ENCODE measurements around the gene ARG1.
"Not testable (repeated sequence)": the region's sequence is repeated elsewhere in the genome, so short reads cannot be mapped to it uniquely, and the experiment has no call there.

Gene ARG1

DNA sequence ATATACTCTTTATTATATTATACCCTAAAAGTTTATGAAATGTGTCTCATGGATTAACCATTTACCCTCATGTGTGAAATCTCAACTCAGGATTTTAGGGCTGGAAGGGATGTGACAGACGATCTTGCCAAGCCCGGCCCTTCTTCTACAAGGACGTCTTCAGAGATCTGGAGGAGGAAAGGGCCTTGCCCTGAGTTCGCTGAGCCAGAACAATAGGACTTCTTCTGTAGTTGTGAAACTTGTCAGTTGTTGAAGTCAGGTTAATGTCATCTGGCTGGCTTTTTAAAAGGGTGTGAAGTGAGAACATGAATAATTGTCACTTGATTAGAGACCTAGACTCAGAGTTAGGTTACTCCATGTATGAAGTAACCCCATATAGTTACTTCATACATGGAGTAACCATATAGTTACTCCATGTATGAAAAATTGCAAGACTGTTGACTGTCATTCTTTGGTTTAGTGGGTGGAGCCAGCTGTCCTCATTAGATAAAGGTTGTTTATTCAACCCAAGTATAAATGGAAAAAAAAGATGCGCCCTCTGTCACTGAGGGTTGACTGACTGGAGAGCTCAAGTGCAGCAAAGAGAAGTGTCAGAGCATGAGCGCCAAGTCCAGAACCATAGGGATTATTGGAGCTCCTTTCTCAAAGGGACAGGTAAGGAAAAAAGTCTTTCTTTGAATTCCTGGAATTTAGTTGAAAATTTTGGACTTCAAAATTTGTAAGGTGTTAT lies at the start of gene ARG1:
Gene ARG1, plus strand, starts transcription at position 541 of the 730 bp plus-strand sequence. Its CDS starts 57 bp downstream, at position 598.
- FAIRE-seq = no peak

DNA sequence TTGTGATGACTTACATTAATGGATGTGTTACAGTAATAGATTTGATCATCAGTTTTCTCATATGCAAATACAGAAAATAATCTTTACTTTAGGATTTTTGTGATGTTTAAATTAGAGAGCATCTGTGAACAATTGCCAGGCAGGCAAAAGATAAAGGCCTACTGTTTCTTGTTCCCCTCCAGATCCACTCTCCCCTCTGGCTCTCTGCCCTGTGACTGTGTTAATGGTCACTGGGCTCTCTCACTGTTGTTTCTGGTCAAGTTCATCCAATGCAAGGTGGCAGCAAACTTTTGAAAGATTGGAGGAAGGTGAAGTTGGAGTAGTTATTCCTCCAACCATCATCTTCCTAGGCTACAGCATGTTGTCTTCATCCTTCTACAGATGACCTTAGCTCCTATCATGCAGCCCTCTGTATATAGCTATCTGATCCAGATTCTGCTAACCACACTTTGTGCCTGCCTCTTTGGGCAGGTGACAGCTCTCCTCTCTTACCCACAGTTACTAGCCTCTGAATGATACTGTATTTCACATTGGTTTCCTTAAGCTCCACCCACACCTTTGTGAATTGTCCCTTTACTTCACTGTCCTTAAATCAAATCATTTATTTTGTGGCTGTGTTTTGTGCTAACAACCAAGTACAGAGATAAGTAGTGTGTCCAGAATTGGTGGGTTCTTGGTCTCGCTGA lies 48.9 kb upstream of the ARG1 start:
- no peak for FAIRE-seq

DNA sequence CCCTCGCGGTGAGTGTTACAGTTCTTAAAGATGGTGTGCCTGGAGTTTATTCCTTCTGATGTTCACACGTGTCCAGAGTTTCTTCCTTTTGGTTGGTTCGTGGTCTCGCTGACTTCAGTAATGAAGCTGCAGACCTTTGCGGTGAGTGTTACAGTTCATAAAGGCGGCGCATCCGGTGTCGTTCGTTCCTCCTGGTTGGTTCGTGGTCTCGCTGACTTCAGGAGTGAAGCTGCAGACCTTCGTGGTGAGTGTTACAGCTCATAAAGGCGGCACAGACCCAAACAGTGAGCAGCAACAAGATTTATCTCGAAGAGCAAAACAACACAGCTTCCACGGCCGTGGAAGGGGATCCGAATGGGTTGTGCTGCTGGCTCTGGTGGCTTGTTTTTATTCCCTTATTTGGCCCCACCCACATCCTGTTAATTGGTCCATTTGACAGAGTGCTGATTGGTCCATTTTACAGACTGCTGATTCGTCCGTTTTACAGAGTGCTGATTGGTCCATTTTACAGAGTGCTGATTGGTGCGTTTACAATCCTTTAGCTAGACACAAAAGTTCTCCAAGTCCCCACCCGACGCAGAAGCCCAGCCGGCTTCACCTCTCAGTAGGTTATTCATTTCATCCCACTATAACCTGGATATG lies 48.2 kb upstream of the ARG1 start:
- FAIRE-seq = no peak

DNA sequence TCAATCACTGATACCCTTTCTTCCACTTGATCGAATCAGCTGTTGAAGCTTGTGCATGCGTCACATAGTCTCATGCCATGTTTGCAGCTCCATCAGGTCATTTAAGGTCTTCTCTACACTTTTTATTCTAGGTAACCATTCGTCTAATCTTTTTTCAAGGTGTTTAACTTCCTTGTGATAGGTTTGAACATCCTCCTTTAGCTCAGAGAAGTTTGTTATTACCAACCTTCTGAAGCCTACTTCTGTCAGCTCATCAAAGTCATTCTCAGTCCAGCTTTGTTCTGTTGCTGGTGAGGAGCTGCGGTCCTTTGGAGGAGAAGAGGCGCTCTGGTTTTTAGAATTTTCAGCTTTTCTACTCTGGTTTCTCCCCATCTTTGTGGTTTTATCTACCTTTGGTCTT lies 42.1 kb upstream of the ARG1 start:
- FAIRE-seq = not testable (repeated sequence)

DNA sequence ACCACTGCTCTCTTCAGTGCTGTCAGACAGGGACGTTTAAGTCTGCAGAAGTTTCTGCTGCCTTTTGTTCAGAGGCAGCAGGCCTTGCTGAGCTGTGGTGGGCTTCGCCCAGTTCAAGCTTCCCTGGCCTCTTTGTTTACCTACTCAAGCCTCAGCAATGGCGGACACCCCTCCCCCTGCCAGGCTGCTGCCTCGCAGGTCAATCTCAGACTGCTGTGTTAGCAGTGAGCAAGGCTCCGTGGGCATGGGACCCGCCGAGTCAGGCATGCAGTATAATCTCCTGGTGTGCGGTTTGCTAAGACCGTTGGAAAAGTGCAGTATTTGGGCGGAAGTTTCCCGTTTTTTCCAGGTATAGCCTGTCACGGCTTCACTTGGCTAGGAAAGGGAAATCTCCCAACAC lies 41.3 kb upstream of the ARG1 start:
- FAIRE-seq = not testable (repeated sequence)

DNA sequence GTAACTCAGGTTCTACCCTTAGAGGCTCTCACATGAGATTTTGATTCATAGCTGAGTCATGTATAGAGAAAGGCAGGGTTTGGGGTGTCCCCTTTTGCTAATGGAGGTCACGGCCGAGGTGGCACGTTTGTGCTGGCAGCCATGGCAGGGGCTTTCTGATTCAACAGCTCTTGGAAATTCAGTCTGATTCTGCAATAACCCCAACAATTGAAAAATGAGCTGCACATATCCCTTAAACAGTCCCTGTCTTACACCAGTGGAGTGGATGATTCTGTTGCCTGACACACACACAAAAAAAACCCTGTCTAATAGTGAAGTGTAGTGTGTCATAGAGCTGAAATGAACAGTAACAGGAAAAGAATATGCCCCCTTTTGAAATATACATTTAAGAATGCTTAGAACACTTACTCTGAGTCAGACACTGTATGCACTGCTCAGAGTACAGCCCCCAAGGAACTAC lies 40.4 kb upstream of the ARG1 start:
- no peak for FAIRE-seq

DNA sequence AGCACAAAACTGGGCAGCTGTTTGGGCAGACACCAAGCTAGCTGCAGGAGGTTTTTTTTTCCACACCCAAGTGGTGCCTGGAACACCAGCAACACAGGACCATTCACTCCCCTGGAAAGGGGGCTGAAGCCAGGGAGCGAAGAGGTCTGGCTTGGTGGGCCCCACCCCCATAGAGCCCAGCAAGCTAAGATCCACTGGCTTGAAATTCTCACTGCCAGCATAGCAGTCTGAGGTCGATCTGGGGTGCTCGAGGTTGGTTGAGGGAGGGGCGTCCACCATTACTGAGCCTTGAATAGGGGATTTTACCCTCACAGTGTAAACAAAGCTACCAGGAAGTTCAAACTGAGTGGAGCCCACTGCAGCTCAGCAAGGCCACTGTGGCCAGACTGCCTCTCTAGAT lies 34.4 kb upstream of the ARG1 start:
- FAIRE-seq = not testable (repeated sequence)

DNA sequence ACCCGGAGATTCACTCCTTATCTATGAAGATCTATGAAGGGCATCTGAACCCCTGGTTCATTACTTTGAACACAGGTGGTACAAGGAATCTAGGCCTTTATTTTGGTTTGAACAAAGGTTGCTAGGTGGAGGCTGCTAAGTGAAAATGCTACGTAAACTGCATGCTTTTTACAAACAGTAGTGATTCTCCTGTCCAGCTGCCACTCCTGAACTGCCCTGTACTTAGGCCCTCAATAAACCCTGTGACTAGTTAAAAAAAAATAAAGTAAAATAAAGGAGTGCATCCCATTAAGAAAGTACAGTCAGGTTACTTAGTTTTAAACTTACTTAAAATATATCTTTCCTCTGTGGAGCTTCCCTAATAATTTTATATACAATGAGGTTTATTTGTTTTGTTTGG lies 27.7 kb upstream of the ARG1 start:
- no peak for FAIRE-seq

DNA sequence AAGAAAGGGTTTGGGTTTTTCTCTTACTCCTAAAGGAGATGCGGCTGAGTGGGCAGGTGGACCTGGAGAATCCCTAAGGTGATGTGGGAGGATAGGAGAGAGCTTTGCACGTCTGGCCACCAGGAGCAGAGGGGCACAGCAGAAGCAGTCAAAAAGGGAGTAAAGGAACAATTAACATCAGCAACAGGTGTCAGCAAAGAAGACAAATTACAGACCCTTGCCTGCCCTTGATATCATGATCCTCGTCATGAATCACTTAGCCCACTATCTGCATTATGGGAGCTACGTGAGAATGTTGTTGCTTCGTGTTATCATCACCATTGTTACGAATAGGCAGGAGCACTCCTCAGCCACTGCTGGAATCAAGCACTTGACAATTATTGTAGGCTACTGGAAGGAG lies 25.5 kb upstream of the ARG1 start:
- FAIRE-seq = no peak

DNA sequence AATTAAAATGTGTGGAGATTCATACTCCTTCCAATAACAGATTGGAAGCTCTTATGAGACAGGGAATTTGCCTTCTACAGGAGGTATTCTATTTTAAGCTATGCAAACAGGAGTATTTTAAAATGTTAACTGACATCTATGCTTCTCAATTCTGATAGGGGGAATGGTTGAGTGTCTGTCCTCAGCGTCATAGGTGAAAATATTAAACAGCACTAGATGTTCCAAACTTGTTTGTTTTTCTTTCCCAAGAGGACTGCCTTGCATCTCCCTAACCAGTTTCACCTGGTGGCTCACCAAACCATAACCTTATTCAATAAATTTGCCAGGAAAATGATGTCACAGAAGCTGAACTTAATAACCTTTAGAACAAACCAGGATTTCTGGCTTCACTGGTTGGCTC lies 24.6 kb upstream of the ARG1 start:
- no peak for FAIRE-seq

DNA sequence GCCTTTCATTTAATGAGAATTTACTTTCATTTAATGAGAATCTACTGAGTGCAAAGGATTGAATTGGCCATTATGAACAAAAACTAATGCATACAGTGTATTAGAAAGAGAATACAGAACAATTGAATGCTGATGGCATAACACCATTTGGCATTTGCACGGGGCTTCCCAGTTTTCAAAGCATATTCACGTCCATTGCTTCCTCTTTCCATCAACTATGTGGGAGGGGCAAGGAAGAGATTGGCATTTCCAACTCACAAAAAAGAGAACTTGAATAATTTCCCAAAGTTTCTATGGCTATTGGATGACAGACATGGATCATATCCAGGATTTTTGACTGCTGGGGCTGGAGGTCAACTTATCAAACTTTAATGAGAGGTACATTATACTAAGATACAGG lies 23.2 kb upstream of the ARG1 start:
- FAIRE-seq = no peak

DNA sequence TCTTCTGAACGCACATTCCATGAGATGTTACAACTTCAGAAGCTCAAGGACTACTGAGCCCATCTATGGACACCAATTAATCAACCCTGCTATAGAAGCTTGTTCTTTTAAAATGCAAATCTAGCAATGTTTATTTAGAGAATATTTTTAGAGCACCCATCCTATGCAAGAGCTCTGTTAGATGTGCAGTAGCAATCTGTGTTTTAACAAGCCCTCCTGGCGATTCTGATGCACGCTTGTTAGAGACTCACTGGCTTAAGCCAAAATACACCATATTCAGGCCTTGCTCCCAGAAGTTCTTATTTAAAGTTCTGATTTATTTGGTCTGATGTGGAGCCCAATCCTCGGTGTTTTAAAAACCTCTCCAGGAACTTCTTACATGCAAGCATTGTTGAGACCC lies 21.1 kb upstream of the ARG1 start:
- FAIRE-seq = no peak

DNA sequence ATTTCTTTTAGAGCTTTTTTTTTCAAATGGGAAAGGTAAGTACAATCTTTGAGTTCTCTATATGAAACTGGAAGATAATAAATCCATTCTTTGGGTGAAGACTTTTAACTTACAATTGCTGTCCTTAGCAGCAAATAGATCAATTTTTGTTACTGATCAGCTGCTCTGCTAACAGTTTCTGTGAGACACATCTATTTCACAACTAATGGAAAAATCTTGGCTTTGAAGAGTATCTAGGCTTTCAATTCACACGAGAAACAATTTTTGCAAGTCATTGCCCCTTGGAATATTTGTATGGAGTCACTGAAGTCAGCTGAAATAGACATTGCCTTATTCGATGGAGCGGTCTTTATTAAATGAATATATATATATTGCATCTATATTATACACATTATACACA lies 20.5 kb upstream of the ARG1 start:
- no peak for FAIRE-seq

DNA sequence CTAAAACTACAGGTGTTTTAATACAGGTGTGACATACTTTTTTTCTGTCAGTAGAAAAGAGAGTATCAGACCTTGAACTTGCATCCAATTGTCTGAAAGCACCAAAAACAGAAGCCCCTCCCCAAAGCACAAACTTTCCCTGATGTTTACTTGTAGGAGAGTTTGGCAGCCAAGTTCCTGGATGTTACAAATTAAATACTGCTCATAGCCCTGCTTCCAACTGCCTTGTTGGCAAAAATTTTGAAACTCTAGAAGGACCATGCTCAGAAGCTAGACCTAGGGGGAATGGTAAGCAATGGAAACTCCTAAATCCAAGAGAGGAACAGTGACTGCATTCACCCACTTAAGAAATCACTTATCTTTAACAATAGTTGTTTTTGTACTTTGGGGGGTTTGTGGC lies 17.0 kb upstream of the ARG1 start:
- FAIRE-seq = no peak

DNA sequence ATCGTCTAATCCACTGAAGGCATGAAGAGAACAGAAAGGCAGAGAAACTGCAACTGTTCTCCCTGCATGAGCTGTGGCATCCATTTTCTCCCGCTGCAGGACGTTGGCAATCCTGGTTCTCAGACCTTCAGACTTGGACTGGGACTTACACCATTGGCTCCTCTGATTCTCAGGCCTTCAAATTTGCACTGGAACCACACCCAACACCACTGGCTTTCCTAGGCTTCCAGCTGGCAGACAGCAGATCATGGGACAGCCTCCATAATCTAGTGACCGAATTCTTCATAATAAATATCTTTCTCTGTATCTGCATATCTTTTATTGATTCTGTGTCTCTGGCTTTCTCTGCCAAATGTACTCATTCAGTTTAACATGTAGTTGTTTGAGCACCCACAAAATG lies 14.1 kb upstream of the ARG1 start:
- no peak for FAIRE-seq

DNA sequence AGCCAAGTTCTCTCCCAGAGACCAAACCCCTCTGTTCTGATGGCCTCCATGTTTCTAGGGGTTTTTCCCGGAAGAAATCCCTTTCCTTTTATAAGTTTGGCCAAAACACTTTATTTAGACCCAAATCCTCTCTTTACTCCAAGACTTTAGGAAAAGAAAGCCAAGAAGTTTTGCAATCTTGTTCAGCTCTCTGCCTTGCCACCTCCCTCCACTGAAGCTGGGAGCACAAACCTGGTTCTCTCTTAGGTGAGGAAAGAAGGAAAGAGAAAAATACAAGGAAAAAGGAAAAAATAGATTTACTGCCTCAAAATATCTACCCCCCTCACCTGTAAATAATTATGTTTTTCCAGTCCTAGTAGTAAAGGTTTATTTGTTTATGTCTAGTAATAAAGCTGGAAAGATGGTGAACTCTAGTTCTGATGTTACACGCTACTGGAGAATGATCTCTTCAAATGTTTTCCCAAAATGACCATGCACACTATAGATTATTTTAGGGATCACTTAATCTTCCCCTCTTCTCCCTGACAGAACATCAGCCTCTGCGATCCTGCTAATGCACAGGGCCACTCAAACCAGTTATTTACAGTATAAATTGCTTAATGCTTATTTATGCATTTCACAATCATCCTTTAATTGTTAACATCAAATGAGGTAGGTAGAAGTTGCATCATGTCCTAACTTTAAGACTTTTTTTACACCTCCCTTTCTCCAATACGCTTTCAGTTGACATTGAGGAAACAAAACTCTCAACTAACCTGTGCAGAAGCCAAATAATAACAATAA lies 10.9 kb upstream of the ARG1 start:
- no peak for FAIRE-seq

DNA sequence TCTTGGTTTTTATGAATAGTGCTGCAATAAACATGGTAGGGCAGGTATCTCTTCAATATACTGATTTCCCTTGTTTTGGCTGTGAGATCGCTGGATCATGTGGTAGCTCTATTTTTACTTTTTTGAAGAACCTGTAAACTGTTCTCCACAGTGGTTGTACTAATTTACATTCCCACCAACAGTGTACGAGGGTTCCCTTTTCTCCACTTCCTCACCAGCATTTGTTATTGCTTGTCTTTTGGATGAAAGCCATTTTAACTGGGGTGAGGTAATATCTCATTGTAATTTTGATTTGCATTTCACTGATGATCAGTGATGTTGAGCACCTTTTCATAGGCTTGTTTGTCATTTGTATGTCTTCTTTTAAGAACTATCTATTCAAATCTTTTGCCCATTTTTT lies 8.0 kb upstream of the ARG1 start:
- FAIRE-seq = no peak

DNA sequence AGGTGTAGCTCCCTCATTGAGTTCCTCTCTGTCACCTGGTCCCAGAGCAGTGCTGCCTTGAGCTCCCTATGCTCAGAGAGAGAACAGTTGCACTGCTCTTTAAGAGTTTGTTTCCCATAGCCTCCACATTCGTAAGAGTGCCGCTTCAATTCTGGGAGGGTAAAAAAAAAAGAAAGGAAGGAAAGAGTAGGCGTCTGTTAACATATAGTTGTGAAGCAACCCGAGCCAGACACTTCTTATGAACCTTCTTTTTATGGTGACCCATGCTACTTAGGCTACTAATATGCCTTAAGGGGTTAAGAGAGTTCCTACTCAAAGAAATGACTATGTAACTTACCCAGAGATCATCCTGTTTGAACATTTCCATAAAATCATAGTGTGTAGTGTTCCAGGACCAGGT lies 4.3 kb upstream of the ARG1 start:
- FAIRE-seq = no peak

DNA sequence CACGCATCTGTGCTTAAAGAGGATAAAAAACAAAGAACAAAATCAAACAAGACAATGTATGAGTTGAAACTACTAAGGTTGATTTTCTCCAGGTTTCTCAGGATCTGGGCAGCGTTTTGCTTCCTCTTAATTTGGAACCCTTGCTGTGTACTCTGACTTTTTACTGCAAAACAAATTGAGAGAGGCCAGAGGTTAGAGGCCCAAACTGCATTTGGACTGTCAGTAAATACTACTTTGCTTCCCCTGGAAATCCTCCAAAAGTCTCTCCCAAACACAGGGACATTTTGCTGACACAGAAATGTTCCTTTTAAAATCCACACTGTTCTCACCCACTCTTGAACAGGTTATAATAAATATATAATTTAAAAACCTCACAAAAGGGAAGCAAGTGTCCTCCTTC lies 1.1 kb downstream of the ARG1 start:
- no peak for FAIRE-seq

DNA sequence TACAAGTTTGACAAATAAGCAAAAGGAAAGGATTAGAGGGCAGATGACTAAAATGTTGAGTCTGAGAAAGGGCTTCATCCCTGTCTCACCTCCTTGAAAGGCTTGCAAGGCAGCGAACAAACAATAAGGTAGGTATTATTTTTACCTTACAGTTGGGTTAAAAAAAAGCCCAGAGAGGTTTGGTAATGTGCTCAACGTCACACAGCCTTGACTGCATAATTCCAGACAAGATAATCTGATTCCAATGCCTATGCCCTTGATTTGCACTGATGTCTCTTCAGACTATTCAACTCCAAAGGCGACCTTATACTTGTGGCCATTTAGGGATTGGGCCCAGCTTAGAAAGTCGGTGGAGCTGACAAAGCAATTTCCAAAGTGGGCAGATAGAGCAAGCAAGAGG lies 1.7 kb downstream of the ARG1 start:
- FAIRE-seq = no peak

DNA sequence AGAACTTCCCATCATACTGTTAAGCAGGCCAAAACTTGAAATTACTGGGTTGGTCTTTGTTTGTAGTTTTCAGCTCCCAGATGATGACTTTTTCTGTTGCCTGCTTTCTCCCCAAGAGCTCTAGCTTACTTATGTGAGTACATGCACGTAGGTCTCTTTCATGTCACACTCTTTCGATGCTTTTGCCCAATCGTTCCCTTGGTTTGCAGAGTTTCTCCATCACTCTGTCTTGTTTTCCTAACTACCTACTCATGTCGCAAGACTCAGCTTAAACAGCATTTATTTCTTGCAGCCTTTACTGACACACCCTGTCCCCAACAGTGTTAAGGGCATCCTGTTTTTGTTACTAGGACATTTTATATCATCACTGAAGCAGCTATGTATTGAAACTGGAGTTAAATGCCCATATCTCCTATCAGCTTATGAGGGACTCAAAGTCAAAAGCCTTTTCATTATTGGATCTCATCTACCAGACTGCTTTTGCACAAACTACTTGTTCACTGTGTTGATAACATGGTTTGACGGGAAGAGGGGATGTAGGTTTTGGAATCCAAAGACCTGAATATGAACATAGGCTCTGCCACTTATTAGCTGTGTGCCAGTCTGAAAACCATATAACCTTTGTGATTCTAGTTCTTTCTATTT lies 2.9 kb downstream of the ARG1 start:
- no peak for FAIRE-seq

DNA sequence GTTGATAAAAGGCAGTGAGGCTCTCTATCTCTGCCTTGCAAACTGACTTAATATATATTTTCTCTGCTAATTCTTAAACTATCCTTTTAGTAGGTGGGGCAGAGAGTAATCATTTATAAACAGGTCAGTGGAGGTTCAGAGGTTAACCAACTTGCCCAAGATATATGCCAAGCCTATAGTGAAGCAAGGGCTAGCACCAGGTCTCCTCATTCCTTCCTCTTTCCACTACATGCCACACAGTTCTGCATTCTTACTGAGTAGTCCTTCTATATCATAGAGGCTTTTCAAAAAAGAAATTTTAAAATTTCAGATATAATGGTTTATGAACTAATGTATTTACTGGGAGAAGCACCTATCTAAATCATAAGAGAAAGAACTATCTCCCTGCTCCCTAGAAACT lies 8.5 kb downstream of the ARG1 start:
- no peak for FAIRE-seq

DNA sequence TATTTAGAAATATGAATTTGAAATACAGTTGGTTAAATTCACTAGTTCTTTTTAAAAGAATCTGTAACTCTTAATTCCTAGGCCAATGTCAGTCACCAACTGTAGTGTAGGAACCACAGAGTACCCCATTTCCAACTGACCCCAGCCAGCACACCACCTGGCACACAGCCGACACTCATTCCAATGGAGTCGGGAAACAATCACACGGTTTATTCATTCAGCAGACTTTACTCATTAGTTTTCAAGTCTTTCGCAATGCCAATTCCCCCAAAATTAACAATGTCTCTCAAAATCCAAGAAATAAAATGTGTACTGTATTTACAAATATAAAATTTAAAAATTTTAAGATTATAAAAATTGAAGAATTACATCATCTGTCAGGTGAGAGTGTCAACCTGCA lies 13.5 kb downstream of the ARG1 start:
- no peak for FAIRE-seq

Data from G401.6 (cell line).